RWPE2 (cell line): Measurements from ENCODE around the gene HORMAD2.

ENCODE experiments used
- ATAC-seq: fragments of 200-7000 bp; cut with Tn5 transposase; 3 replicates; pipeline ENCODE4 v1.9.1; 2021; ENCODE audit warnings: low read depth
- DNase-seq: peaks from one replicate; pipeline ENCODE4 v3.0.0-alpha.2; 2020; ENCODE audit warnings: low spot score
- H3K27ac ChIP-seq: fragments of 450-650 bp; 2 replicates; pipeline ENCODE4 v1.5.1; 2017; ENCODE audit warnings: mild to moderate bottlenecking; ENCODE audit not compliant: poor library complexity, severe bottlenecking
- H3K27me3 ChIP-seq: fragments of 250-450 bp; sonication (Bioruptor Pico); 2 replicates; pipeline ENCODE4 v1.5.1; 2021; ENCODE audit warnings: mild to moderate bottlenecking, moderate library complexity; ENCODE audit not compliant: insufficient read depth, poor library complexity, severe bottlenecking
- H3K36me3 ChIP-seq: fragments of 250-450 bp; sonication (Bioruptor Pico); 2 replicates; pipeline ENCODE4 v1.5.1; 2020; ENCODE audit warnings: low read depth, mild to moderate bottlenecking, moderate library complexity
- H3K4me1 ChIP-seq: fragments of 250-450 bp; sonication (Bioruptor Pico); 2 replicates; pipeline ENCODE4 v1.5.1; 2021; ENCODE audit warnings: mild to moderate bottlenecking, moderate library complexity; ENCODE audit not compliant: insufficient read depth, poor library complexity, severe bottlenecking
- H3K4me3 ChIP-seq: fragments of 250-450 bp; sonication (Bioruptor Pico); 2 replicates; pipeline ENCODE4 v1.5.1; 2021; ENCODE audit warnings: mild to moderate bottlenecking, moderate library complexity; ENCODE audit not compliant: severe bottlenecking
- H3K9me3 ChIP-seq: fragments of 250-450 bp; sonication (Bioruptor Pico); 2 replicates; pipeline ENCODE4 v1.5.1; 2021; ENCODE audit warnings: mild to moderate bottlenecking, moderate library complexity; ENCODE audit not compliant: severe bottlenecking
- TF ChIP-seq, protein P1 (sequence below): fragments of 450-650 bp; IDR thresholded peaks from one replicate; pipeline ENCODE4 v1.5.1; 2017; ENCODE audit warnings: mild to moderate bottlenecking, moderate library complexity; ENCODE audit not compliant: poor library complexity, severe bottlenecking

Gene HORMAD2

DNA sequence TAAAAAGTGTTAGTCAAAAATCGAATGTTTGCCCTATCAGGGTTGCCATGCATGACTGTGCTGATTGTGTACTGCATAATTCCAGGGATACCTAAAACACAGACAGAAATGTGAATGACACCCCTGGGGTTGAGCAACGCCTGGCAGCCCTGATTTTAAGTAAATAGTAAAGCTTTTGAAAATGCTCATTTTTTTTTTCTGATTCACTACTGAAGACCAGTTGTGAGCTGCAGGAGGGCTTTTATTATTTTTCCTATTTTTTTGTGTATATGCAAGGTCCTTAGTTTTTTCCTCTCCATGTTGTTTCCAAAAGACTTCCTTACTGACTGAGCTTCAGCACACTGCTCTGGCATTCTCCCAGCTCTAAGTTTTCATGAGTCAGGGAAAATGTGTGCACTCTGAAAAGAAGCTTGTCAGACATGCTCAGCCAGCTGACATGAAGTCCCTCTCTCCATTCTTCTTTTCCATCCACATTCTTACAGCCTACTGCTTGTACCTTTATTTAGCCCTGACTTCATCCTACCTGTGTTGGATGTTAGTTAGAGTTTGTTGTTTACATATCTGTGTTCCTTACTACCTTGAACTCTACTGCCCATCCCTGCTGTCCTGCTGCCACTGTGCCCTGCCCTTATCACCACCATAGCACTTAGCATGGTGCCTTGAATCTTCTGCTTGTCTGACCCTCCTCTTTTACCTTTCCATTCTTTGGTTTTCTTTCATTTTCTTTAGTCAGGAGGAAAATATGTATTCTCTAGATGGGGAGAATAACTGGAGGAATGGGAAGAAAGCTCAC, 79.5 kb downstream of the HORMAD2 start:
- peaks cover 2% of the 10 kb centered on the region for H3K4me1 ChIP-seq
- no peak overlapping the region for H3K4me3 ChIP-seq
- no peaks in the 10 kb centered on the region for H3K36me3 ChIP-seq
- H3K27me3 ChIP-seq, result no peaks in the 10 kb centered on the region
- no peak overlapping the region for H3K27ac ChIP-seq
- no peaks in the 10 kb centered on the region for H3K9me3 ChIP-seq
- peak; percentile 58 for ATAC-seq
- TF ChIP-seq, protein P1, sequence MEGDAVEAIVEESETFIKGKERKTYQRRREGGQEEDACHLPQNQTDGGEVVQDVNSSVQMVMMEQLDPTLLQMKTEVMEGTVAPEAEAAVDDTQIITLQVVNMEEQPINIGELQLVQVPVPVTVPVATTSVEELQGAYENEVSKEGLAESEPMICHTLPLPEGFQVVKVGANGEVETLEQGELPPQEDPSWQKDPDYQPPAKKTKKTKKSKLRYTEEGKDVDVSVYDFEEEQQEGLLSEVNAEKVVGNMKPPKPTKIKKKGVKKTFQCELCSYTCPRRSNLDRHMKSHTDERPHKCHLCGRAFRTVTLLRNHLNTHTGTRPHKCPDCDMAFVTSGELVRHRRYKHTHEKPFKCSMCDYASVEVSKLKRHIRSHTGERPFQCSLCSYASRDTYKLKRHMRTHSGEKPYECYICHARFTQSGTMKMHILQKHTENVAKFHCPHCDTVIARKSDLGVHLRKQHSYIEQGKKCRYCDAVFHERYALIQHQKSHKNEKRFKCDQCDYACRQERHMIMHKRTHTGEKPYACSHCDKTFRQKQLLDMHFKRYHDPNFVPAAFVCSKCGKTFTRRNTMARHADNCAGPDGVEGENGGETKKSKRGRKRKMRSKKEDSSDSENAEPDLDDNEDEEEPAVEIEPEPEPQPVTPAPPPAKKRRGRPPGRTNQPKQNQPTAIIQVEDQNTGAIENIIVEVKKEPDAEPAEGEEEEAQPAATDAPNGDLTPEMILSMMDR, result no peak
- no peak for DNase-seq

GRCh38 chr22:30161051-30161469, 80.8 kb downstream of the HORMAD2 start:
- Histone ChIP-seq H3K27me3 (no peaks in the 10 kb centered on the region), H3K27ac (no peak overlapping the region), H3K4me1 (peaks cover 2% of the 10 kb centered on the region), H3K9me3 (peaks cover 2% of the 10 kb centered on the region), H3K4me3 (no peak overlapping the region), H3K36me3 (no peaks in the 10 kb centered on the region)
- ATAC-seq, result no peak
- TF ChIP-seq, protein P1, result no peak
- no peak for DNase-seq

DNA sequence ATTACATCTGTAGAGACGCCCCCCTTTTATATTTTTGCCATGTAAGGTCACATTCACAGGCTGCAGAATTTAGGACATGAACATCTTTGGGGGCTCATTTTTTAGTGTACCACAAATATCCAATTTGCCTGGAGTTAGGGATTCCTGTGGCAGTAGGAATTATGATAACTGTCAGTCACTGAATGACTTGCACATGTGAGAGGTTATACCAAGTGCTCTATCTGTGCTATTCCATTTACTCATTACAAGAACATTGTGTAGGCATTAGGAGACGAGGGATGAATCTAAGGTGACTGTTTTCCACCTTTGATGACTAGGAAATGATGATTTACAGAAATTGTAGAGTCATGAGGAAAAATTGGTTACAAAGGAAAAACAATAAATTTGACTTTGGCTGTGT, 87.0 kb downstream of the HORMAD2 start:
- Histone ChIP-seq H3K9me3 (peaks cover 4% of the 10 kb centered on the region), H3K27me3 (no peaks in the 10 kb centered on the region), H3K4me1 (no peaks in the 10 kb centered on the region), H3K4me3 (no peak overlapping the region), H3K36me3 (no peaks in the 10 kb centered on the region), H3K27ac (no peak overlapping the region)
- TF ChIP-seq, protein P1, result no peak
- ATAC-seq (no peak), DNase-seq (no peak)

DNA sequence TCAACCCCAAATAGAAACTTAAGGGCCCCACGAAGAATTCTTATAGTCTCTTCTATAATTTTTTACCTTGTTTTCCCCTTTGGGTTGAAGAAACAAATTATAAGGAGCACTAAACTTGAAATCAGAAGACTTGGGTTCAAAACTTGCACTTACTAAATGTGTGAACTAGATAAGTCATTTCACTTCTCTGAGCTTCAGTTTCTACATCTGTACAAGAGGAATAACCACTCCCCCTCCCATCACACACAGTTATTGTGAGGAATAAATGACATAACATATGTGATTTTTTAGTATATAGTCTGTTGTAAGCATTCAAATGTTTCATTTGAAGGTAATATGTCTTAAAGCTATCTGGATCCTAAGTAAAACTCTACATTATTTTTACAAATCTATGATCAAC, 87.5 kb downstream of the HORMAD2 start:
- TF ChIP-seq, protein P1, result no peak
- Histone ChIP-seq H3K4me3 (no peak overlapping the region), H3K36me3 (no peaks in the 10 kb centered on the region), H3K27ac (no peak overlapping the region), H3K9me3 (peaks cover 4% of the 10 kb centered on the region), H3K4me1 (no peaks in the 10 kb centered on the region), H3K27me3 (no peaks in the 10 kb centered on the region)
- DNase-seq (no peak), ATAC-seq (no peak)

DNA sequence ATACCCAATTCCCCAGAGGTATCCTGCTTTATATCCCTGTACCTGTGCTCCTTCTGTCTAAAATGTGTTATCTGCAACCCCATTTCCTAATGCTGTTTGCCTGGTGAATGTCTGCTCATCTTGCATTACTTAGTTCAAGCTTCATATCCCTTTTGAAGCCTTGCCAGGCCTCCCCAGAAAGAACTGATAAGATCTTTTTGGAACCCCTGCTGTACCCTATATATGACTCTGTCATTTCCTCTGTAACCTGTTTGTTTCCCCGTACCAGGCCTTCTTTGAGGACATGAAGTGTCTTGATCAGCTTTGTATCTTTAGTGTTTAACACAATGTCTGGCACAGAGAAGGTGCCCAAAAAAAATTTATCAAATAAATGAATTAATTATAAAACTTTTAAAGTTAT, 88.7 kb downstream of the HORMAD2 start:
- Histone ChIP-seq H3K27ac (no peak overlapping the region), H3K27me3 (no peaks in the 10 kb centered on the region), H3K4me1 (no peaks in the 10 kb centered on the region), H3K9me3 (peaks cover 4% of the 10 kb centered on the region), H3K36me3 (no peaks in the 10 kb centered on the region), H3K4me3 (no peak overlapping the region)
- ATAC-seq, result no peak
- DNase-seq, result no peak
- TF ChIP-seq, protein P1, result no peak
